Coronary artery (tissue), 2 donors: ENCODE data around the gene PROCA1.
A peak's percentile ranks its signal among the peaks of the same experiment; 100 is the strongest.

Source experiments
- DNase-seq: peaks from one replicate; pipeline ENCODE4 v3.0.0-alpha.2; 2017; ENCODE audit warnings: low spot score
- H3K27ac ChIP-seq, 2 donors: fragments of 200-600 bp; sonication (generic); one replicate each; pipeline ENCODE4 v1.5.1; 2016 to 2019
- H3K4me3 ChIP-seq: fragments of 200-600 bp; sonication (generic); 2 replicates; pipeline ENCODE4 v1.5.1; 2016; ENCODE audit warnings: mild to moderate bottlenecking, moderate library complexity
- TF ChIP-seq, protein P1 (sequence below): fragments of 200-600 bp; sonication (generic); IDR thresholded peaks from one replicate; pipeline ENCODE4 v1.5.1; 2019; ENCODE audit warnings: antibody characterized with exemption

Gene PROCA1

GRCh38 chr17:28751600-28752366 is 40.1 kb upstream of the PROCA1 start:
- no peak overlapping the region for H3K27ac ChIP-seq
- DNase-seq = no peak
- TF ChIP-seq, protein P1, sequence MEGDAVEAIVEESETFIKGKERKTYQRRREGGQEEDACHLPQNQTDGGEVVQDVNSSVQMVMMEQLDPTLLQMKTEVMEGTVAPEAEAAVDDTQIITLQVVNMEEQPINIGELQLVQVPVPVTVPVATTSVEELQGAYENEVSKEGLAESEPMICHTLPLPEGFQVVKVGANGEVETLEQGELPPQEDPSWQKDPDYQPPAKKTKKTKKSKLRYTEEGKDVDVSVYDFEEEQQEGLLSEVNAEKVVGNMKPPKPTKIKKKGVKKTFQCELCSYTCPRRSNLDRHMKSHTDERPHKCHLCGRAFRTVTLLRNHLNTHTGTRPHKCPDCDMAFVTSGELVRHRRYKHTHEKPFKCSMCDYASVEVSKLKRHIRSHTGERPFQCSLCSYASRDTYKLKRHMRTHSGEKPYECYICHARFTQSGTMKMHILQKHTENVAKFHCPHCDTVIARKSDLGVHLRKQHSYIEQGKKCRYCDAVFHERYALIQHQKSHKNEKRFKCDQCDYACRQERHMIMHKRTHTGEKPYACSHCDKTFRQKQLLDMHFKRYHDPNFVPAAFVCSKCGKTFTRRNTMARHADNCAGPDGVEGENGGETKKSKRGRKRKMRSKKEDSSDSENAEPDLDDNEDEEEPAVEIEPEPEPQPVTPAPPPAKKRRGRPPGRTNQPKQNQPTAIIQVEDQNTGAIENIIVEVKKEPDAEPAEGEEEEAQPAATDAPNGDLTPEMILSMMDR = no peak

DNA sequence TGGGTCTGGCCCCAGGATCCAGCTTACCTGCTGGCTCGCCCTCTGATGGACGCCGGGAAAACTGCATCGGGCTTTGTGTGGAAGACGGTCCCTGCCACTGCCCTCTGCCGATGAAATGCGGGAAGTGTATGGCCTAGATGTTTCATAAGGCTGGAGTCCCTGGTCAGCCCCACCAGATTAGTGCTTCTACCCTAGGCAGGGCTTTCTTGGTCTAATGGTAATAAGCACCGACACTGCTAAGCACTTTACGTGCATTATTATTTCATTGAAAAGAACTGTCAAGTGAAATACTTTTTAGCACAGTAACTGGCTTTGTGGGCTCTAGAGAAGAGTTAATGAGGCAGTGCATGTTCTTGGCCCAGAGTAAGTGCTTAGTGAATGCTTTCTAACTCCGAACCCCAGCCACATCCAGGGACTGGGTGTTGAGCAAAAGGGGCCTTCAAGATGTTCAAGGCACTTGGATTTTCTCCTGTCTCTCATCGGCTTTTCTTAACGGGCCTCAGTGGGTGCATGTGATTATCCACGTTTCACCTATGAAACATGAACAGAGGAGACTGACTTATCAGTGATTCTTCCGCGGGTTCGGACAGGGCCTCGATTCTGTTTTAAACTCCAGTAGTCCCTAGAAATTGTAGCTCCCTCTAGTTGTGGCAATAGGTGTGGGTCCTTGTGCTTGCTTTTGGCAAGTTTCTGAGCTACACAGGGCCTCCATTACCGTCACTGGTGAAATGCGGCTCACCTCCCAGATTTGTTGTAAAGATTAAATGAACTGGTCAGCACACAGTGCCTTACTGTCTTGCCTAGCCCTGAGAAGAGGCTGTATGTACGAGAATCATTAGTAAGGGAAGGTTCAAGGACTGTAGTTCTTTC is 38.7 kb upstream of the PROCA1 start:
- H3K4me3 ChIP-seq = no peak overlapping the region
- DNase-seq = peak; percentile 91
- H3K27ac ChIP-seq = no peak overlapping the region
- TF ChIP-seq, protein P1 = peak; percentile 100

More at GRCh38 chr17:28751600-28752366, 40.1 kb upstream of the PROCA1 start:
- H3K4me3 ChIP-seq = no peak overlapping the region

GRCh38 chr17:28749516-28750177 is 38.0 kb upstream of the PROCA1 start:
- DNase-seq = no peak
- H3K27ac ChIP-seq = peak overlapping the region in 1 of 2 donors; percentile 17
- H3K4me3 ChIP-seq = no peak overlapping the region
- TF ChIP-seq, protein P1 = no peak

- TF ChIP-seq, protein P1 = no peak
- H3K27ac ChIP-seq = peak overlapping the region in 1 of 2 donors; percentile 17
- DNase-seq = no peak
- H3K4me3 ChIP-seq = no peak overlapping the region
Observed at GRCh38 chr17:28748852-28749515, 37.3 kb upstream of the PROCA1 start.

- DNase-seq = no peak
- Histone ChIP-seq H3K27ac (peak overlapping the region in 1 of 2 donors; percentile 90), H3K4me3 (no peak overlapping the region)
- TF ChIP-seq, protein P1 = no peak
Observed at GRCh38 chr17:28747801-28748750, 36.4 kb upstream of the PROCA1 start.
